ENCODE results near the gene GNG13. TPM values are rescaled to one million over a fixed set of nuclear protein-coding genes. Genes with fewer than 3 reads are reported as not detected.

The GNG13 gene
- total RNA-seq, 2 donors from 2014 or later = not detected

DNA sequence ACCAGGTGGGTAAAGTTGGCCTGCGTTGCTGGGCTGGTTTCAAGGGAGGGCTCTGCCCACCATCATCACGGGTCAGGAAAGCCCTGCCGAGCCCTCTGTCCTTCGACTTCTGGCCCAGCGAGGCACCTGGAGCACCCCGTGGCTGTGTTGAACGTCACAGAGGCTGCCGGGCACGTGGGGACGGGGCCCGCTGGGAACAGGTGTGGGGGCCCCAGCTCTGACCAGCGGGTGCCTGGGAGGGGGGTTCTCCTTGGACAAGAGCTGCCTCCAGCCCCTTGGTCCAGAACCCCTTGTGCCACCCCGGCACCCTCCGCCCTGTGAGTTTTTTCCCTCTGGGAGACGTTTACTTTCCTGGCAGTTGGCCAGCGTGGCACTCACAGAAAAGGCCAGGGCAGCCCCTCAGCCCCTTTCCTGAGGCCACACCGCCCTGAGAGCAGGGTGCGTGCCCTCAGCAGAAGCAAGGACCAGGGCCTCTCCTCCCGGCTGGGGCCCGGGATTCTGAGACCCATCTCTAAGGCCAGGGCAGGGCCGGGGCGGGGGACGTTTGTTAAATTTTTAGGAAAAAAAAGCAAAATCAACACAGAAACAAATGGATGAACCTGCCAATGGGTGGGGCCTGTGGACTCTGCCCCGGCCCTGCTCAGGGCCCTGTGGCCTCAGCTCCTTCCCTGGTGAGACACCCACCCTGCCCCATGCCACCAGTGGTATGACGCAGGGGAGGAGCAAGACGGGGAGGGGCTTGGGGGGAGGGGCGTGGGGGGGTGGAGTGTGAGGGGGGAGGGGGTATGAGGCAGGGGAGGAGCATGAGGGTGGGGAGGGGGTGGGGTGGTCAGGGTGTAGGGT lies 31.3 kb upstream of the GNG13 start:
- 52 to 55% methylated on average over 13 to 26 of the region's 27 CpGs for WGBS, 2 donors
- no peak for DNase-seq

DNA sequence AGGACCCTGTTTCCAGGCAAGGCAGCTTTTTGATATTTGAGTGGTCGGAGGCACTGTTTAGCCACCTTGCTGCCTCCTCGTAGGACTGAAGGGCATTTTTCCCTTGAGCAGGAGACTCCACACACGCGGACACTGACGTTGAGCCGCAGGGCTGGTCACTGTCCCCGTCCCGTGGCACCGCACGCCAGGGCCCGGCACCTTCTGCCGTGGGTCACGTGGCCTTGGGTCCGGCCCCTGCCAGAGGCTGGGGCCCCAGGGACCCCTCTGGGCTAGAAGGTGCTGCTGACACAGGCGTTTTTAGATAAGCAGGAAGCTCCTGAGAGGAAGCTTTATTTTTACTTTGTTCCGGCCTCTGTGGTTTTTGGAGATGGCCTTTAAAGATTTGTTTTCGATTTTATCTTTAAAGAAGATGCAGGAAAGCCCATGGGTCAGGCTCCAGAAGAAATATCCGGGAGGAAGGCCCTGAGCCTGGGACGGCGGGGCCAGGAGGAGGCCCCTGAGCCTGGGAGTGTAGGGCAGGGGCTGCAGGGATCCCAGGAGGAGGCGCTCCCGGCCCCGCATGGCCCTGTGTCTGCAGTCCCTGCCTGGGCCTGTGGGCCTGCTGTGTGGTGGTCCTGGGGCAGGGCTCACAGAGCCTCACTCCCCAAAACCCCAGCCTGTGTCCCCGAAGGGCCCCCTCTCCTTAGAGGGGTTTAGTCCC lies 30.5 kb upstream of the GNG13 start:
- peaks cover 0 to 15% (median 0%) of the 10 kb centered on the region in 3 donors for H3K9me3 ChIP-seq
- H3K27me3 ChIP-seq = no peaks in the 10 kb centered on the region
- no peaks in the 10 kb centered on the region for H3K36me3 ChIP-seq (replicated peaks in 1 of 2; ENCODE audit: insufficient read depth in 1 of 2, low read depth in 2 of 2)
- ATAC-seq (no peak), DNase-seq (no peak)
- WGBS, 2 donors = 56 to 59% methylated on average over 15 to 24 of the region's 24 CpGs
- TF ChIP-seq POLR2A (IDR thresholded peaks at IDR 0.05) = no peak
- TF ChIP-seq, protein P1, sequence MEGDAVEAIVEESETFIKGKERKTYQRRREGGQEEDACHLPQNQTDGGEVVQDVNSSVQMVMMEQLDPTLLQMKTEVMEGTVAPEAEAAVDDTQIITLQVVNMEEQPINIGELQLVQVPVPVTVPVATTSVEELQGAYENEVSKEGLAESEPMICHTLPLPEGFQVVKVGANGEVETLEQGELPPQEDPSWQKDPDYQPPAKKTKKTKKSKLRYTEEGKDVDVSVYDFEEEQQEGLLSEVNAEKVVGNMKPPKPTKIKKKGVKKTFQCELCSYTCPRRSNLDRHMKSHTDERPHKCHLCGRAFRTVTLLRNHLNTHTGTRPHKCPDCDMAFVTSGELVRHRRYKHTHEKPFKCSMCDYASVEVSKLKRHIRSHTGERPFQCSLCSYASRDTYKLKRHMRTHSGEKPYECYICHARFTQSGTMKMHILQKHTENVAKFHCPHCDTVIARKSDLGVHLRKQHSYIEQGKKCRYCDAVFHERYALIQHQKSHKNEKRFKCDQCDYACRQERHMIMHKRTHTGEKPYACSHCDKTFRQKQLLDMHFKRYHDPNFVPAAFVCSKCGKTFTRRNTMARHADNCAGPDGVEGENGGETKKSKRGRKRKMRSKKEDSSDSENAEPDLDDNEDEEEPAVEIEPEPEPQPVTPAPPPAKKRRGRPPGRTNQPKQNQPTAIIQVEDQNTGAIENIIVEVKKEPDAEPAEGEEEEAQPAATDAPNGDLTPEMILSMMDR (IDR thresholded peaks at IDR 0.05) = no peak
- no peak overlapping the region for H3K4me3 ChIP-seq
- H3K27ac ChIP-seq = no peak overlapping the region
- intact Hi-C loops (cut with DNase I) = no loop called here
- H3K4me1 ChIP-seq = no peaks in the 10 kb centered on the region

More for the DNA sequence above, 31.3 kb upstream of the GNG13 start:
- Histone ChIP-seq H3K4me3 (no peak overlapping the region), H3K4me1 (no peaks in the 10 kb centered on the region), H3K36me3 (replicated peaks in 1 of 2; ENCODE audit: insufficient read depth in 1 of 2, low read depth in 2 of 2) (no peaks in the 10 kb centered on the region), H3K27ac (no peak overlapping the region), H3K27me3 (no peaks in the 10 kb centered on the region), H3K9me3 (peaks cover 0 to 23% (median 0%) of the 10 kb centered on the region in 3 donors)
- no peak for TF ChIP-seq POLR2A (IDR thresholded peaks at IDR 0.05)
- TF ChIP-seq, protein P1 (IDR thresholded peaks at IDR 0.05) = no peak
- intact Hi-C loops (cut with DNase I) = no loop called here
- no peak for ATAC-seq

DNA sequence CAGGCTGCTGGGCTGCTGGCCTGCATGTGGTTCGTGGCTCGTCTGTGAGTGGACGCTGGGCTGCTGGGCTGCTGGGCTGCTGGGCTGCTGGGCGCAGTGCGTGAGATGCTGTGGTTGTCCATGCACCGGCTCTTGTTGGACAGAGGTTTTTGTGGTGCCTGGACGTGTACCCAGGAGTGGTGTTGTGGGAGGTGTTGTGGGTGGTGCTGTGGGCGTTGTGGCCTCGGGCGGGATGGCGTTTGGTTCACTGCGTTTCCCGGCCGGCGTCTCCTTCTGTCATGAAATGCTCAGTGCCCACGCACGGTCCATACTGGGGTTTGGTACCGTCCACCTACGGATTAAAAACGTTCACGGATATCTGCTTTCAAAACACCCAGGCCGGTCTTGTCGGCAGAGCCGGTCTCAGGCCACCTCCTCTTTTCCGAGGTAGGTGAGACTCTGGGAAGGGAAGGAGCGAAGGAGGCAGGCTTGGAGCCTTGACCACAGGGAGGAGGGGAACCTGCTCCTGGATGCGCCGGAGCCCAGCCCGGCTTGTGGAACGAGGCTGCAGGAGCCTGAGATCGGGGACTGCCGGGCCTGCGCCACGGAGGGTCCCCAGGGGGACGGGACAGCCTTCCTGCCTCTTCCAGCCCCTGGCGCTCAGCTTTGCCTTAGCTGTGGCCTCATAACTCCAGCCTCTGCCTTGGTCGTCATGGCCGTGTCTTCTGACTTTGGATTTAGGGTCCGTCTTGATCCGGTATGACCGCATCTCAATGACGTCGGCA lies 29.8 kb upstream of the GNG13 start:
- TF ChIP-seq, protein P1 (IDR thresholded peaks at IDR 0.05) = no peak
- no peak for TF ChIP-seq POLR2A (IDR thresholded peaks at IDR 0.05)
- WGBS, 2 donors = 65 to 76% methylated on average over 12 to 43 of the region's 43 CpGs
- no peaks in the 10 kb centered on the region for H3K36me3 ChIP-seq (replicated peaks in 1 of 2; ENCODE audit: insufficient read depth in 1 of 2, low read depth in 2 of 2)
- H3K4me3 ChIP-seq = no peak overlapping the region
- DNase-seq (no peak), ATAC-seq (no peak)
- H3K27ac ChIP-seq = no peak overlapping the region
- H3K27me3 ChIP-seq = no peaks in the 10 kb centered on the region
- intact Hi-C loops (cut with DNase I) = no loop called here
- H3K9me3 ChIP-seq = peaks cover 0 to 8% (median 0%) of the 10 kb centered on the region in 3 donors
- H3K4me1 ChIP-seq = peaks cover 5% of the 10 kb centered on the region

DNA sequence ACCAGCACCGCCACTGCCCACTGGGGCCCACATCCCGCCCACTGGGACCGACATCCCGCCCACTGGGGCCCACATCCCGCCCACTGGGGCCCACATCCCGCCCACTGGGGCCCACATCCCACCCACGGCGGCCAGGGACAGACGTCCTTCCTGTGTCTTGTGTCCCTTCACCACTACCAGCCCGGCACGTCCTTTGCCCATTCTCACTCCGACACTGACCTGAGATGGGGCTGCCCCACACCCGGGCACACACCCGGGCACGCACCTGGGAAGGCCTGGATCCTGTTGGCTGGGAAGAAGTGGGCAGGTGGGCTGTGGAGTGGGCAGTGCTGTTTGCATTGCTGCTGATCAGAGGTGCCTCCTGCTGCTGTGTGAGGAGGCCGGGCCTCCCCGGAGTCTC lies 28.4 kb upstream of the GNG13 start:
- 63 to 68% methylated on average over 13 to 16 of the region's 17 CpGs for WGBS, 2 donors
- TF ChIP-seq, protein P1 (IDR thresholded peaks at IDR 0.05) = no peak
- TF ChIP-seq POLR2A (IDR thresholded peaks at IDR 0.05) = no peak
- Histone ChIP-seq H3K4me3 (no peak overlapping the region), H3K27me3 (no peaks in the 10 kb centered on the region), H3K4me1 (peaks cover 10% of the 10 kb centered on the region), H3K27ac (no peak overlapping the region), H3K36me3 (replicated peaks in 1 of 2; ENCODE audit: insufficient read depth in 1 of 2, low read depth in 2 of 2) (no peaks in the 10 kb centered on the region), H3K9me3 (no peaks in the 10 kb centered on the region)
- no peak for ATAC-seq
- no peak for DNase-seq
- intact Hi-C loops (cut with DNase I) = no loop called here

All from body of pancreas (tissue), 4 donors.